Measurements from ENCODE around the gene GRIA3.
"Not testable (repeated sequence)": the region's sequence is repeated elsewhere in the genome, so short reads cannot be mapped to it uniquely, and the experiment has no call there.

The GRIA3 gene

DNA sequence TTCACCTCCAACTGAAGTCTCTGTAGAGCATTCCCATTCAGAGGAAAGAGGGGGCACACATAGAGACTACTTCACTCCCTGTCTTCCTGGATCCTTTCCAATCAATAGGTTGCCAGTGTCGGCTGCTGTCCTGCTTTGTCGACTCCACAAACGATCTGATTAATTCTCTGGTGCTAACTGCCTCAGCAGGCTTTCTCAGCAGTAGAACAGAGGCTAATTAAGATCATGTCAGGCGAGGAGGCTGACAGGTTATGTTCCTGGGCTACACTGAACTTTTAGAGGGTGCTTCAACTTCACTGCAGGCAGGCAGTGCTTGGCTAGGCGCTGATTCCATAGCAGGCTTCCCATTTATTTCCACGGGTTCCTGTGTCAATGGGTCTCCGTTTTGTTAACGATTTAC, 79.2 kb downstream of the GRIA3 start:
- WGBS, 2 experiments: 7 to 10% methylated on average over 6 to 8 of the region's 8 CpGs
- H3K27me3 ChIP-seq (ENCODE audit: control insufficient read depth, insufficient read depth, low read length, poor library complexity, severe bottlenecking): no peaks in the 10 kb centered on the region
- peaks cover 5% of the 10 kb centered on the region for H3K4me1 ChIP-seq (ENCODE audit: control insufficient read depth, insufficient read depth, low read length)
- H3K36me3 ChIP-seq (ENCODE audit: control insufficient read depth, insufficient read depth, low read length): no peaks in the 10 kb centered on the region
- no peak overlapping the region for H3K27ac ChIP-seq (ENCODE audit: insufficient read depth, low read depth, low read length, poor library complexity, severe bottlenecking)
- no peaks in the 10 kb centered on the region for H3K9me3 ChIP-seq (ENCODE audit: control insufficient read depth, low read length)
- H3K4me3 ChIP-seq (ENCODE audit: insufficient read depth, low read depth, low read length): no peak overlapping the region

- Histone ChIP-seq H3K4me1 (ENCODE audit: control insufficient read depth, insufficient read depth, low read length) (peaks cover 5% of the 10 kb centered on the region), H3K9me3 (ENCODE audit: control insufficient read depth, low read length) (no peaks in the 10 kb centered on the region), H3K36me3 (ENCODE audit: control insufficient read depth, insufficient read depth, low read length) (no peaks in the 10 kb centered on the region), H3K27me3 (ENCODE audit: control insufficient read depth, insufficient read depth, low read length, poor library complexity, severe bottlenecking) (no peaks in the 10 kb centered on the region), H3K27ac (ENCODE audit: insufficient read depth, low read depth, low read length, poor library complexity, severe bottlenecking) (no peak overlapping the region), H3K4me3 (ENCODE audit: insufficient read depth, low read depth, low read length) (no peak overlapping the region)
- no CpG with 5 or more reads among the region's 1 CpG for WGBS, 2 experiments
Observed at GRCh38 chrX:123263747-123264146, 79.7 kb downstream of the GRIA3 start.

GRCh38 chrX:123267220-123267619, 83.1 kb downstream of the GRIA3 start:
- Histone ChIP-seq H3K4me1 (ENCODE audit: control insufficient read depth, insufficient read depth, low read length) (no peaks in the 10 kb centered on the region), H3K27me3 (ENCODE audit: control insufficient read depth, insufficient read depth, low read length, poor library complexity, severe bottlenecking) (no peaks in the 10 kb centered on the region), H3K27ac (ENCODE audit: insufficient read depth, low read depth, low read length, poor library complexity, severe bottlenecking) (no peak overlapping the region), H3K36me3 (ENCODE audit: control insufficient read depth, insufficient read depth, low read length) (no peaks in the 10 kb centered on the region), H3K9me3 (ENCODE audit: control insufficient read depth, low read length) (no peaks in the 10 kb centered on the region), H3K4me3 (ENCODE audit: insufficient read depth, low read depth, low read length) (no peak overlapping the region)
- 90 to 100% methylated on average over 1 to 2 of the region's 3 CpGs for WGBS, 2 experiments

DNA sequence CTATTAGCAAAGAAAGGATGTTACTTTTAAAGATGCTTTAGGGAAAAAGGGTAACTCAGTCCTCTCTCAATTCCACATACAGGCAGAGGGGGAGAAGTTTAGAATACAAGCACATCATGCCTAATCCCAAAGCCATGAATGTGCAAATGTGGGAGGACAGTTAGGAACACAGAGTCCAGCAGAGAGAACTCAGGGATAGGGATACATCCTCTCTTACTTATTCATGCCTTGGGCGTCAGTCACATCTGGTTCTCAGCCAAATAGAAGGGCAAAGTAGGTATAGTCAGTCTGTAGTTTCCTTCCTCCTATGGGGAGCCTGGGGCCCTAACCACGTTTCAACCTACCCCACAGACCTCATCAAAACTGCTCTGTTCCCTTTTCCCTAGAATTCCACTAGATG, 87.8 kb downstream of the GRIA3 start:
- Histone ChIP-seq H3K27ac (ENCODE audit: insufficient read depth, low read depth, low read length, poor library complexity, severe bottlenecking) (no peak overlapping the region), H3K36me3 (ENCODE audit: control insufficient read depth, insufficient read depth, low read length) (no peaks in the 10 kb centered on the region), H3K27me3 (ENCODE audit: control insufficient read depth, insufficient read depth, low read length, poor library complexity, severe bottlenecking) (no peaks in the 10 kb centered on the region), H3K4me3 (ENCODE audit: insufficient read depth, low read depth, low read length) (no peak overlapping the region), H3K9me3 (ENCODE audit: control insufficient read depth, low read length) (no peaks in the 10 kb centered on the region), H3K4me1 (ENCODE audit: control insufficient read depth, insufficient read depth, low read length) (no peaks in the 10 kb centered on the region)
- 85 to 100% methylated on average over 1 to 2 of the region's 2 CpGs for WGBS, 2 experiments

DNA sequence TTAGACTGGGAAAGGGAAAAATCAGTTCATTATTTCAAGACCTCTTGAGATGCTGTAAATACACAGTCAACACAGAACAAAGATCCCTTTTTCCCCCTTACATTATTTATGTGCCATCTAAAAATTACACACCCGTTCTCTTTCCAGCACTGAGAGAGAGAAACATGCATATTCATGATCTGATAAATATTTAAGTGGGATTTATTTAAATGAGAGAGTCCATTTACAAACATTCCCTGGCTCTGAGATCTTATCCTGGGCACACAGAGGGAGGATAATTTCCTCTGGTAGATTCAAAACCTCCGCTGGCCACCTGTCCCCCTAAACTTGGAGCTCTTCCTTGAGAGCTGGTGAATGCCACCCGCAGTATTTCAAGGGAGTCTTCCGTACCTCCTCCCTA, 88.6 kb downstream of the GRIA3 start:
- H3K4me1 ChIP-seq (ENCODE audit: control insufficient read depth, insufficient read depth, low read length): no peaks in the 10 kb centered on the region
- H3K27ac ChIP-seq (ENCODE audit: insufficient read depth, low read depth, low read length, poor library complexity, severe bottlenecking): no peak overlapping the region
- 91 to 98% methylated on average over 3 of the region's 4 CpGs for WGBS, 2 experiments
- no peaks in the 10 kb centered on the region for H3K27me3 ChIP-seq (ENCODE audit: control insufficient read depth, insufficient read depth, low read length, poor library complexity, severe bottlenecking)
- no peak overlapping the region for H3K4me3 ChIP-seq (ENCODE audit: insufficient read depth, low read depth, low read length)
- H3K36me3 ChIP-seq (ENCODE audit: control insufficient read depth, insufficient read depth, low read length): no peaks in the 10 kb centered on the region
- H3K9me3 ChIP-seq (ENCODE audit: control insufficient read depth, low read length): no peaks in the 10 kb centered on the region

- WGBS, 2 experiments: 90% methylated on average over 1 of the region's 2 CpGs; no CpG with 5 or more reads in 1 of the 2 experiments
- Histone ChIP-seq H3K36me3 (ENCODE audit: control insufficient read depth, insufficient read depth, low read length) (no peaks in the 10 kb centered on the region), H3K4me3 (ENCODE audit: insufficient read depth, low read depth, low read length) (no peak overlapping the region), H3K9me3 (ENCODE audit: control insufficient read depth, low read length) (no peaks in the 10 kb centered on the region), H3K27me3 (ENCODE audit: control insufficient read depth, insufficient read depth, low read length, poor library complexity, severe bottlenecking) (no peaks in the 10 kb centered on the region), H3K4me1 (ENCODE audit: control insufficient read depth, insufficient read depth, low read length) (no peaks in the 10 kb centered on the region), H3K27ac (ENCODE audit: insufficient read depth, low read depth, low read length, poor library complexity, severe bottlenecking) (no peak overlapping the region)
Observed at GRCh38 chrX:123274796-123275195, 90.7 kb downstream of the GRIA3 start.

DNA sequence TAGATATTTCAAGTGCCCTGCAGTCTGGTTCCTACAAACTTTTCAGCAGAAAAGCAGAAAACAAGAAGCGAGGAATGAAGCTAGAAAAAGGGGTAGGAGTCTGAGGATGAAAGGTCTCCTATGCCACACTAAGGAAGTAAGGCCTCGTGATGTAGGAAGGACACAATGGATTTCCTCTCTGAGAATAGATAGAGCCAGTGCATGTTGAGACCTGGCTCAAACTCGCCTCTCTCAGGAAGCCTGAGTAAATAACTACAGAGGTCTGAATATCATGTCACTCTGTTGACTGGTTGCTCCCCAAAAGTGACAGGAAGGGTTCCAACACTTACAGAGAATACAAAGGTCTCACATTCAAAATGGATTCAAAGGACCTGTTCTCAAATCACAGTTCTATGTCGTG, 93.3 kb downstream of the GRIA3 start:
- Histone ChIP-seq H3K9me3 (ENCODE audit: control insufficient read depth, low read length) (no peaks in the 10 kb centered on the region), H3K36me3 (ENCODE audit: control insufficient read depth, insufficient read depth, low read length) (no peaks in the 10 kb centered on the region), H3K4me3 (ENCODE audit: insufficient read depth, low read depth, low read length) (no peak overlapping the region), H3K27ac (ENCODE audit: insufficient read depth, low read depth, low read length, poor library complexity, severe bottlenecking) (no peak overlapping the region), H3K27me3 (ENCODE audit: control insufficient read depth, insufficient read depth, low read length, poor library complexity, severe bottlenecking) (no peaks in the 10 kb centered on the region), H3K4me1 (ENCODE audit: control insufficient read depth, insufficient read depth, low read length) (no peaks in the 10 kb centered on the region)
- WGBS, 2 experiments: 77 to 85% methylated on average over 3 to 4 of the region's 4 CpGs

DNA sequence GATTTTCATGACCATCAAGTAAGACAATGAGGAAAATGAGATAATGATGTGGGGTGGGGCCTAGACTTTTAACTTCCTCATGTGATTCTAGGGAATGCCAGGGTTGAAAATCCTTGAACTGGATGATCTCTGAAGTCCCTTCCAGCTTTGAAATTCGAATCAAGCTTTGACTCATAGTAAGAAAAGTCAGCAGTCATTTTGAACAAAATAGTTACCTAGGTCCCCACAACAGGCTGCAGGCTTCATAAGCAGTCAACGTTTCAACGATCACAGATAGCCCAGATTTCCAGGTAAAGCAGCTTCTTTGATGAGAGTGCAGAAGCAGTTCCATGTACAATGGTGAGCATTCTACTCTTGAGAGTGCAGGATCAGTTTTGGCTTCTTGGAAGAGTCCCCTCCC, 93.7 kb downstream of the GRIA3 start:
- WGBS, 2 experiments: 88 to 100% methylated on average over 3 of the region's 3 CpGs
- H3K27me3 ChIP-seq (ENCODE audit: control insufficient read depth, insufficient read depth, low read length, poor library complexity, severe bottlenecking): no peaks in the 10 kb centered on the region

DNA sequence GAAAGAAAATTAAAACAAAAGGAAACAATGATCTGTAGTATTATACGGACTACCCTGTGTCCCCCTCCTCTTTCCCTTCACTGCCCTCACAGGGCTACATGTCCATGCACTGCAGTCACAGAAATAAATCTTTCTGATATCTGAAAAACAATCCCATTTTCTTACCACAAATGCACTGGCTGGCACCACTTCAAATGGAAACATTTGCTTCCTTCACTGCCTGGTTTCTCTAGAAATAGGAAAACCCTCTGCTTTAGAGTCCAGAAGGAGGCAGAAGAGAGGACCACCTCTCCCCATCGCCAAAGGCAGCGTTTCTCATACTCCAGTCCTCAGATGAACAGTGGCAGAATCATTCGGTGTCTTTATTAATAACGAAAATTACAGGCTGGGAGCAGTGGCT, 98.2 kb downstream of the GRIA3 start:
- H3K4me1 ChIP-seq (ENCODE audit: control insufficient read depth, insufficient read depth, low read length): no peaks in the 10 kb centered on the region
- H3K27me3 ChIP-seq (ENCODE audit: control insufficient read depth, insufficient read depth, low read length, poor library complexity, severe bottlenecking): no peaks in the 10 kb centered on the region
- H3K4me3 ChIP-seq (ENCODE audit: insufficient read depth, low read depth, low read length): no peak overlapping the region
- H3K27ac ChIP-seq (ENCODE audit: insufficient read depth, low read depth, low read length, poor library complexity, severe bottlenecking): no peak overlapping the region
- no peaks in the 10 kb centered on the region for H3K9me3 ChIP-seq (ENCODE audit: control insufficient read depth, low read length)
- 84 to 90% methylated on average over 5 of the region's 5 CpGs for WGBS, 2 experiments
- no peaks in the 10 kb centered on the region for H3K36me3 ChIP-seq (ENCODE audit: control insufficient read depth, insufficient read depth, low read length)

More for the DNA sequence above, 93.7 kb downstream of the GRIA3 start:
- Histone ChIP-seq H3K27ac (ENCODE audit: insufficient read depth, low read depth, low read length, poor library complexity, severe bottlenecking) (no peak overlapping the region), H3K4me3 (ENCODE audit: insufficient read depth, low read depth, low read length) (no peak overlapping the region), H3K9me3 (ENCODE audit: control insufficient read depth, low read length) (no peaks in the 10 kb centered on the region), H3K4me1 (ENCODE audit: control insufficient read depth, insufficient read depth, low read length) (no peaks in the 10 kb centered on the region), H3K36me3 (ENCODE audit: control insufficient read depth, insufficient read depth, low read length) (no peaks in the 10 kb centered on the region)

- H3K27ac ChIP-seq (ENCODE audit: insufficient read depth, low read depth, low read length, poor library complexity, severe bottlenecking); H3K9me3 ChIP-seq (ENCODE audit: control insufficient read depth, low read length); H3K4me3 ChIP-seq (ENCODE audit: insufficient read depth, low read depth, low read length); H3K4me1 ChIP-seq (ENCODE audit: control insufficient read depth, insufficient read depth, low read length); H3K36me3 ChIP-seq (ENCODE audit: control insufficient read depth, insufficient read depth, low read length); H3K27me3 ChIP-seq (ENCODE audit: control insufficient read depth, insufficient read depth, low read length, poor library complexity, severe bottlenecking): not testable (repeated sequence)
- WGBS, 2 experiments: 44 to 45% methylated on average over 5 to 6 of the region's 6 CpGs
Observed at GRCh38 chrX:123283407-123283806, 99.3 kb downstream of the GRIA3 start.

GRCh38 chrX:123291623-123292022, 107.5 kb downstream of the GRIA3 start:
- Histone ChIP-seq H3K27ac (ENCODE audit: insufficient read depth, low read depth, low read length, poor library complexity, severe bottlenecking) (no peak overlapping the region), H3K9me3 (ENCODE audit: control insufficient read depth, low read length) (no peaks in the 10 kb centered on the region), H3K27me3 (ENCODE audit: control insufficient read depth, insufficient read depth, low read length, poor library complexity, severe bottlenecking) (no peaks in the 10 kb centered on the region), H3K4me1 (ENCODE audit: control insufficient read depth, insufficient read depth, low read length) (no peaks in the 10 kb centered on the region), H3K4me3 (ENCODE audit: insufficient read depth, low read depth, low read length) (no peak overlapping the region), H3K36me3 (ENCODE audit: control insufficient read depth, insufficient read depth, low read length) (no peaks in the 10 kb centered on the region)
- WGBS, 2 experiments: 98 to 100% methylated on average over 1 to 3 of the region's 3 CpGs

All from ectodermal cell (in vitro differentiated cells).